Naive B cell (primary cell): Measurements from ENCODE around the gene POLR2J. TPM values are rescaled to one million over a fixed set of nuclear protein-coding genes. Genes with fewer than 3 reads are reported as not detected.
"Not testable (repeated sequence)": the region's sequence is repeated elsewhere in the genome, so short reads cannot be mapped to it uniquely, and the experiment has no call there.

Experiments used
- ATAC-seq, 2 donors: fragments of 150-1000 bp; cut with Tn5 transposase; 2 replicates each; pipeline ENCODE4 v1.10.0; 2021; ENCODE audit warnings: low read depth in 2 of 2, mild to moderate bottlenecking in 2 of 2, moderate library complexity in 2 of 2
- DNase-seq: peaks from one replicate; pipeline ENCODE4 v3.0.0; 2022
- H3K27ac Mint-ChIP-seq, 6 donors: one replicate each; pipeline ENCODE4 v1.8.0; 2020 to 2022; ENCODE audit warnings: mild to moderate bottlenecking in 6 of 6, mixed read lengths in 6 of 6, moderate library complexity in 5 of 6, inconsistent platforms in 2 of 6
- H3K27me3 Mint-ChIP-seq, 3 donors: one replicate each; pipeline ENCODE4 v1.8.0; 2021 to 2022; ENCODE audit warnings: mixed read lengths in 3 of 3, mild to moderate bottlenecking in 1 of 3
- H3K36me3 Mint-ChIP-seq, 2 donors: one replicate each; pipeline ENCODE4 v1.8.0; 2020 to 2022; ENCODE audit warnings: mixed read lengths in 2 of 2, inconsistent platforms in 1 of 2, mild to moderate bottlenecking in 1 of 2
- H3K4me1 Mint-ChIP-seq, 3 donors: one replicate each; pipeline ENCODE4 v1.8.0; 2020 to 2022; ENCODE audit warnings: mixed read lengths in 3 of 3, inconsistent platforms in 1 of 3, mild to moderate bottlenecking in 1 of 3, moderate library complexity in 1 of 3
- H3K4me3 Mint-ChIP-seq, 8 donors: one replicate each; pipeline ENCODE4 v1.8.0; 2020 to 2022; ENCODE audit warnings: mild to moderate bottlenecking in 8 of 8, mixed read lengths in 8 of 8, moderate library complexity in 8 of 8, inconsistent platforms in 2 of 8
- H3K9me3 Mint-ChIP-seq, 7 donors: one replicate each; pipeline ENCODE4 v1.8.0; 2020 to 2022; ENCODE audit warnings: mixed read lengths in 7 of 7, mild to moderate bottlenecking in 5 of 7, inconsistent platforms in 2 of 7, moderate library complexity in 1 of 7
- polyA plus RNA-seq, 6 donors: library from polyadenylated mRNA; unstranded; fragments of 300-500 nt; fragmentation: Illumina TruSeq; gene quantifications; one replicate each; pipeline ENCODE4 v1.2.3, GENCODE V29; 2021; ENCODE audit warnings: low read depth in 6 of 6

Gene POLR2J
- 100 to 1,000 TPM in 3 of 6 donors, 10 to 100 TPM in 3; 65.4 to 149 (median 107) TPM for polyA plus RNA-seq

DNA sequence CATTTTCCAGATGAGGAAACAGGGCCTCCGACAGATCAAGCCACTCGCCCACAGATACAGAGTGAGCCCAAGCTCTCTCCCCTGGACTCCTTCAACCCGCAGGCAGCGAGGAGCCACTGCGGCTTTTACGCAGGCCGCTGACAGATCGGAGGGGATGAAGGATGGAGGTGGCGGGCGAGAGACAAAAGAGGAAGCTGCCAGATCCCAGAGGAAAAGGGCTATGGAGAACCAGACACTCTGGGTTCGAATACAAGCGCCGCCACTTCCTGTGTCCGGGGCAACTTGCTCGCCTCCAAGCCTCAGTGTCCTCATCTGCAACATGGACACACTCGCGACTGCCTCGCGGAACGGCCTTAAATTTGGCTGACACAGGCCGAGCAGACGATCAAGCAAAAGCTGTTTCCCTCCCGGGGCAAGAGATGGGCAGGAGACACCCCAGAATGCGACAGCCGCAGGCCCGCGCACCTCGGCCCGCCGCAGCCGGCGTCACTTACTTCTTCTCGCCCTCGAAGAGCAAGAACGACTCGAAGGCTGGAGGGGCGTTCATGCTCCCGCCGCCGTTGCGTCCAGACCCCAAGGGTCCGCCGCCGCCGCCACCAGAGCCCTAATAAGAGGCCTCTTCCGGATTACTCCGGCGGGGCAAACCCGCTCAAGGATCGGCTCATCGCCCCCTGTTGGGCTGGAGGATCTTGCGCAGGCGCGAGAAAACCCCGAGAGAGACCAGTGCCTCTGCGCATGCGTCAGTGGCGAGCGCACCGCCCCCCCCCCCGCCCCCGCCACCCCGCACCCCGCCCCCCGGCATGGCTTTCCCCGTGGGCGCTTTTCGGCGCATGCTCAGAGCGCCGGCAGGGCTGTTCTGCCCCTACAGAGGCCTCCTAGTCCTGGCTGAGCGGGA lies at the start of gene POLR2J:
POLR2J (minus strand) TSS at position 609 of the 895 bp plus-strand sequence; CDS start at position 547, 62 bp downstream.
- not testable (repeated sequence) for H3K27me3 Mint-ChIP-seq, H3K9me3 Mint-ChIP-seq, H3K4me1 Mint-ChIP-seq, H3K36me3 Mint-ChIP-seq
- H3K4me3 Mint-ChIP-seq, result peak within 1 kb of the TSS; percentile 78 to 96 (median 92)
- peak; percentile 86 to 89 for ATAC-seq
- H3K27ac Mint-ChIP-seq, result peak within 1 kb of the TSS; percentile 39 to 94 (median 80)
- DNase-seq, result peak; percentile 90

DNA sequence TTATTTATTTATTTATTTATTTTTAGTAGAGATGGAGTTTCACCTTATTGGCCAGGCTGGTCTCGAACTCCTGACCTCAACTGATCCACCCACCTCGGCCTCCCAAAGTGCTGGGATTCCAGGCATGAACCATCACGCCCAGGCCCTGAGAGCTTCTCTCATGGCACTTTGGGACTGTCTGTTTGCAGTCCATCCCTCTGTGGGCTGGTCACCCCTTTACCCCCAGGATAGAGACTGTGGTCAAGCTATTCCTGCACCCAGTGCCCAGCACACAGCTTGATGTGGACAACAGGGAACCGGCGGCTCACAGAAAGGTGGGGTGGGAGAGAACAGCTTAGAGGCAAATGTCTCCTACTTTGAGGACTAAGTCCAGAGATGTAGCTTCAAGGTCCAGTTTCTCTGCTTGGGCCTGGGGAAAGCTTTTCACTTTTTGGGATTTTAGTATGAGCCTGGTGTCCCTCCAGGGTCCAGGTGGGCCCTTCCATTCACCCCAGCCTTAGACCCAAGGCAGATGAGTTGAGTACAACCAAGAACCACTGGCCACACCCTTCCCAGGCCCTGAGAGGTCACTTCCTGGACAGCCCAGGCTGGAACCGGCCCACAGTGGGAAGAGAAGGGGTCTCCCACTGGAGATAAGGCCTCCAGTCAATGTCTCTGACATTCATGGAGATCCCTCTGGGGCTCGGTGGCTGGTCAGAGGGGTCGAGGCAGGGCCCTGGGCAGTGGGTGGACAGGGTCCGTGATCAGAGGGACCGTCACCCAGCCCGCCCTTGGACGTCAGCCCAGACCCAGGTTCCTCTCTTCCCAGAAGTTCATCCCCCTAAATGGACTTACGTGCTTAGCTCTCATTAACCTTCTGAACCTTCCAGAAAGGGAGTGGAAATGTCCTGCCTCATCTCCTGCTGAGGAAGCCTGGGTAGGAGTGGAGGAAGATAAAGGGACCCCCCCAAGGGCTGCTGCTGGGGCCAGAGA lies 49.4 kb upstream of the POLR2J start:
- not testable (repeated sequence) for H3K27ac Mint-ChIP-seq, ATAC-seq, H3K4me1 Mint-ChIP-seq, H3K27me3 Mint-ChIP-seq, H3K9me3 Mint-ChIP-seq, H3K36me3 Mint-ChIP-seq, DNase-seq, H3K4me3 Mint-ChIP-seq

DNA sequence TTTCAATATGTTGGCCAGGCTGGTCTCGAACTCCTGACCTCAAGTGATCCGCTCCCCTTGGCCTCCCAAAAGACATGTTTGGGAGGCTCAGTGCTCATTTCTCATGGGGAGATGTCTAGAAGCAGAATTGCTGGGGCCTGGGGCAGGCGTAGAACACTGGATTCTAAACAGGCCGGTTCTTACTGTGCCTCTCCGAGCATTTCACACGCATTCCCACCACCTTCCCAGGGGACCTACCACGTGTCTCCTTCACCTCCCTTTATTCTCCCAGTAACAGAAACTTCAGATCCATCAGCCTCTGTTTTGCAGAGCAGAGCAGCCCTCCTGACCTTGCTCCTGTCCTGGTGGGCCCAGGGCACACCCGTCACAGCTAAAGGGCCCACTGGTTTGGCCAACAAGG lies 48.5 kb upstream of the POLR2J start:
- H3K9me3 Mint-ChIP-seq, H3K27ac Mint-ChIP-seq, DNase-seq, H3K27me3 Mint-ChIP-seq, H3K4me3 Mint-ChIP-seq, H3K4me1 Mint-ChIP-seq, ATAC-seq, H3K36me3 Mint-ChIP-seq: not testable (repeated sequence)

DNA sequence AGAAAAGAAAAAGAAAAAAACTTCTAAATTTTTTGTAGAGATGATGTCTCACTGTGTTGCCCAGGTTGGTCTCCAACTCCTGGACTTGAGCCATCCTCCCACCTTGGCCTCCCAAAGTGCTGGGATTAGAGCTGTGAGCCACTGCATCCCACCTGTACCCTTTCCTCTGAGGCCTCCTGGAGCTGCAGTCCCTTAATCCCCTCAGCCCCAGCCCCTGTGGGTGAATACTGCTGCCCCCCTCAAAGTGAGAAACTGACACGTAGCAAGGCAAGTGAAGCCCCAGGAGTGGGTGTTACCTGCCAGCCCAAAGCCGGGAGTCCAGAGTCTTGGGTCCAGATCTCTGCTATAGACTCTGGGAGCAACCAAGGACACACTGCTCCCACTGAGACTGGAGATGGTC lies 46.1 kb upstream of the POLR2J start:
- H3K9me3 Mint-ChIP-seq, DNase-seq, ATAC-seq, H3K4me1 Mint-ChIP-seq, H3K27ac Mint-ChIP-seq, H3K36me3 Mint-ChIP-seq, H3K4me3 Mint-ChIP-seq, H3K27me3 Mint-ChIP-seq: not testable (repeated sequence)

DNA sequence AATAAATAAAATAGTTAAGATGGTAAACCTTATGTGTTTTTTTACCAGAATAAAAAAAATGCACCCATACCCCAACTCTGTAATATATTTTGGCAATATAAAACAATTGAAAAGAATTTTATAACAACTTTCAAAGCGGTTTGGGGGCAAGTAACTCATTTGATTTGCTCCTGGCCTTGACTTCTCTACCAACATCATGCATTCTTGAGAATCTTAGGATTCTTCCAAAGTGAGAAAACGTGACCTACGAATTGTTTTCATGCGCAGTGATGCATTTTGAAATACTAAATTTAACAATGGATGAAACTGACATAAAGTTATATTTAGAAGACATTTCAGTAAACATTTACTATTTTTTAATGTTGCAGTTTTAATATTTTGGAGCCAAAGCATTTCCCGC lies 42.1 kb upstream of the POLR2J start:
- not testable (repeated sequence) for H3K9me3 Mint-ChIP-seq, DNase-seq, ATAC-seq, H3K4me3 Mint-ChIP-seq, H3K27me3 Mint-ChIP-seq, H3K4me1 Mint-ChIP-seq, H3K27ac Mint-ChIP-seq, H3K36me3 Mint-ChIP-seq

DNA sequence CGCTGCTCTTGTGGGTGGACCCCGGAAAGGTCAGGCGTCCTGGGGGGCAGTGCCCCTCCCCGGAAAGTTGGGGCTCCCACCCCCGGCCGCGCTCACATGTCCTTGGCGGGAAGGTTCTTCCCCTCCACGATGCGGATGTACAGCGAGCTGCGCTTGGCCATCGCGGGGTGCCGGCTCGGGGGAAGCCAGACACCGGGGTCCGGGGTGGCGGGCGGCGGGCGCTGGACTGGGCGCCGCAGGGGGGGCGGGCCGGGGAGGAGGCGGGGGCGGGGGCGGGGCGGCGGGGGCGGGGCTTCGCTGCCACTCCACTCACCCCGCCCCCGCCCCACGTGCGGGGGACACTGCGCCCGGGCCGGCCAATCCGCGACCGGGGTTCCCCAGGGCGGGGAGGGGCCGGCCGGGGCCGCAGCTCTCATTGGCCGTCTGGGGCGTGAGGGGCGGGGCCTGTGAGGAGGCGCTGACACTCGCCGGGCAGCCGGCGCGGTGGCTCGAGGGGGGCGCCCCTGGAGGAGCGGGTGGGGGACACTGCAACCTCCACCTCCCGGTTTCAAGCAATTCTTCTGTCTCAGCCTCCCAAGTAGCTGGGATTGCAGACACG lies 38.9 kb upstream of the POLR2J start, which contains the start of gene RASA4B:
RASA4B (minus strand) TSS at position 228 of the 598 bp plus-strand sequence; CDS start at position 161, 67 bp downstream.
- peak; percentile 88 to 89 for ATAC-seq
- DNase-seq, result peak; percentile 14
- not testable (repeated sequence) for H3K36me3 Mint-ChIP-seq

DNA sequence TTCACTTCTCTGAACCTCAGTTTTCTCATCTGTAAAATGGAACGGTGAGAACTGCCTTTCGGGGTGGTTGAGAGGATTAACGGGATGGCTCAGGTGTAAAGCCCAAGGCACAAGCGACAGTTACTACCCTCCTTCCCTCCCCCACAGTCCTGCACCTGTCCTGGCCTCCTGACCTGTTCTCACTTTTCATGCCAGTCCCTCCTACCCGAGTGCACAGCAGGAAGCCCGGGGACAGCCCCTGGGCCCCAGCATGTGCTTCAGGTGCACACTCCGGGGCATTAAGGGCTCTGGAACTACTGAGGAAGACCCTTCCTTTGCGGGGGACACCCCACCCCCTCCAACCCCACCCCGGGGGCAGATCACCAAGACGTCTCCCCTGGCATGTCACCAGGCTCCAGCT lies 38.2 kb upstream of the POLR2J start:
- peak; percentile 26 to 29 for ATAC-seq
- H3K27me3 Mint-ChIP-seq, DNase-seq, H3K4me1 Mint-ChIP-seq, H3K36me3 Mint-ChIP-seq, H3K4me3 Mint-ChIP-seq, H3K27ac Mint-ChIP-seq, H3K9me3 Mint-ChIP-seq: not testable (repeated sequence)

More for the DNA sequence above, 38.9 kb upstream of the POLR2J start, which contains the start of gene RASA4B:
- H3K4me1 Mint-ChIP-seq, H3K27me3 Mint-ChIP-seq, H3K9me3 Mint-ChIP-seq: not testable (repeated sequence)
- H3K27ac Mint-ChIP-seq, result peak within 1 kb of the TSS in 1 of 6 donors; percentile 69
- peak within 1 kb of the TSS in 6 of 8 donors; percentile 51 to 69 (median 58) for H3K4me3 Mint-ChIP-seq

DNA sequence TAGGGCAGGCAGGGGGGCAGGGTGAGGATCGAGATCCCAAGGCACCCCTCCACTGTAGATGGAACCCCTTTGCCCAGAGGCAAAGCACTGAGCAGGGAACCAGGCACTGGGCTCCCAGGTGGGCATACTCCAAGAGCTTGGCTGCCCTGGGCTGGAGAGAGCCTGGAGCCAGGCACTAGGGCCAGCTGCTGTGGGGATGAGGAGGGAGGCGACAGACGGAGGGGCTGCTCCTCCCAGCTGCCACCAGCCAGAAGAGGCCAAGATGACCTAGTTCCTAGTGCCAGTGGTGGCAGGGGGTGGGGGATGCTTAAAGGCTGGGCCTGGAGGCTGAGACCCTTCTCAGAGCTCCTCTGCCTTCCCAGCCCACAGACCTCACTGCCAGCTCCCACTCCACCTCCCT lies 37.2 kb upstream of the POLR2J start:
- not testable (repeated sequence) for H3K36me3 Mint-ChIP-seq, ATAC-seq, H3K27me3 Mint-ChIP-seq, DNase-seq, H3K4me1 Mint-ChIP-seq, H3K27ac Mint-ChIP-seq, H3K4me3 Mint-ChIP-seq, H3K9me3 Mint-ChIP-seq

DNA sequence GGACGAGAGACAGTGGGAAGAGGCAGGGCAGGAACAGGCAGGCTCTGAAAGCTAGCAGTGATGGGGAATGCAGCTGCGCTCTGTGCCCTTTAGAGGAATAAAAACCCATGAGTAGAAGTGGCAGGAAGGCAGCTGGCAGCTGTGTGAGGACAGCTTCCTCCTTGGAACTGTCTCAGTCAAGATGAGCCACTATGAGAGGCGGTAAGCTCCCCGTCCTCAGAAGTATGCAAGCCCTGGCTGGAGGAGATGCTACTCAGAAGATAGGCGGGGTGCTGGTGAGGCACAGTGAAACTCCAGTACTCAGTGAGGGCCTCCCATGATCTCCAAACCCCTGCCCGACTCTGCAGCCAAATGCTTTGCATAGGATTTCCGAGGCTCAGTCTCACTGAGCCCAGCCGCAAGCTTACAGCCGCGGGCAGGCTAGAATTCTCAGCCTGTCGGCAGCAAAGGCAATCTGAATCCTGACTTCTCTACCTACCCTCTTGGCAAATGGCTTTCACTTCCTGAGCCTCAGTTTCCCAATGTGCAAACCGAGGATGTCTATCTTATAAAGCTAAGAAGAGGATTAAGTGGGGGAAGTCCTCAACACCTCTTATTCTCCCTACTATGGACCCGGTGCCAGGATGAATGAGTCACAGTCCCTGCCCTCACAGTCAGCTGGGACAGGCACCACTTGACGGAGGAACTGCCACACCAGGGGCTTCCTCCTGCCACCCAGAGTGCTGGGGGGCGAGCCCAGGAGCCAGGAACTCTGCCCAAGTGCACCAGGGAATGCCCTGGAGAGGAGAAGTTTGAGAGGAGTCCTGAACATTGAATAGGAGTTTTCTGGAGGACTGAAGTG lies 36.4 kb upstream of the POLR2J start:
- not testable (repeated sequence) for H3K4me3 Mint-ChIP-seq, H3K9me3 Mint-ChIP-seq, H3K27ac Mint-ChIP-seq, H3K4me1 Mint-ChIP-seq, H3K36me3 Mint-ChIP-seq, H3K27me3 Mint-ChIP-seq, DNase-seq
- ATAC-seq, result peak; percentile 4 to 5

DNA sequence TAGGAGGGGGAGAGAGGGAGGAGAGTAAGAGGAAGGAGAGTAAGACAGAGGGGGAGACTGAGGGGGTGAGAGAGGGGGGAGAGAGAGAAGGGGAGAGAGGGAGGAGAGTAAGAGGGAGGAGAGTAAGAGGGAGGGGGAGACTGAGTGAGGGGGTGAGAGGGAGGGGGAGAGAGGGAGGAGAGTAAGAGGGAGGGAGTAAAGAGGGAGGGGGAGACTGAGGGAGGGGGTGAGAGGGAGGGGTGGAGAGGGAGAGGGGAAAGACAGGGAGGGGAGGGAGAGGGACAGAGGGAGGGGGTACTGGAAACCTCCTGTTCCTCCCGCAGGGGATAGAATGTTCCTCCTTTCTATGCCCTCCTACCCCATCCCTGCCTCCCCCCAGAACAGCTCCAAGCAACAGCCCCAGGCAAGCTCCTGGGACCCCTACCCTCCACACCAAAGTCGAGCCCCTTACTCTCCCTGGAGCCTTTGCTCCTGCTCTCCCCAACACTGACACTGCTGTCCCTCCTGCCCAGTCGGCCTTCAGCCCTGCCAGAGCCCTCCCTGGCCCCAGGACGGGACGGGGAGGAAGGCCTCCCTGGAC lies 34.0 kb upstream of the POLR2J start:
- ATAC-seq, H3K27me3 Mint-ChIP-seq, DNase-seq: not testable (repeated sequence)

DNA sequence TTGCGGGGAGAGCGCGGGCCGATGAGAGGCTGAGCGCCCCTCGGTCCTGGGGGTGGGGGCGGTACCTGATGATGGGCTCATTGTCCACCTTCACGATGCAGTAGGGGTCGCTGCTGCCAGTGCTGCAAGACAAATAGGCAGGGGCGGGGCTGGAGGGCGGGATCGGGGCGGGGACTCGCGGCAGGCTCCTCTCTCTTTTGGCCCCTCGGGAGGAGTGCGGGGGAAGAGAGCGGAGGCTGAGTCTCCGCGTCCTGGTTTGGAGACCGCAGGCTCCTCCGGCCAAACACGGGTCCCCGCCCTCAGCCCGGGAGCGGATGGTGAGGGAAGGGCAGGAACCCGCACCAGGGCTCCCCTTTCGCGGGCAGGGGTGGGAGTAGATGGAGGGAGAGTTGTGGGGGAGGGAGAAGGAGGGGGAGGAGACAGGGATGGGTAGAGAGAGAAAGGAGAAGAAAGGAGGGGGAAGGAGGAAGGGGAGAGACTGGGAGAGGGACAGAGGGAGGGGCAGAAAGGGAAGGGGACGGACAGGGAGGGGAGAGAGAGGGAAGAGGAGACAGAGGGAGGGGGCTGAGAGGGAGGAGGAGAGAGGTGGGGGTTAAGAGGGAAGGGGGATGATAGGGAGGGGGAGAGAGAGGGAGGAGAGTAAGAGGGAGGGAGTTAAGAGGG lies 33.3 kb upstream of the POLR2J start:
- DNase-seq, H3K36me3 Mint-ChIP-seq, H3K27ac Mint-ChIP-seq, H3K4me1 Mint-ChIP-seq, H3K9me3 Mint-ChIP-seq, H3K27me3 Mint-ChIP-seq: not testable (repeated sequence)
- H3K4me3 Mint-ChIP-seq, result peak overlapping the region in 3 of 8 donors; percentile 46 to 80 (median 55)
- peak; percentile 60 to 66 for ATAC-seq

More for the DNA sequence above, 34.0 kb upstream of the POLR2J start:
- H3K4me1 Mint-ChIP-seq, H3K27ac Mint-ChIP-seq, H3K36me3 Mint-ChIP-seq, H3K9me3 Mint-ChIP-seq: not testable (repeated sequence)
- peak overlapping the region in 6 of 8 donors; percentile 48 to 80 (median 58) for H3K4me3 Mint-ChIP-seq

DNA sequence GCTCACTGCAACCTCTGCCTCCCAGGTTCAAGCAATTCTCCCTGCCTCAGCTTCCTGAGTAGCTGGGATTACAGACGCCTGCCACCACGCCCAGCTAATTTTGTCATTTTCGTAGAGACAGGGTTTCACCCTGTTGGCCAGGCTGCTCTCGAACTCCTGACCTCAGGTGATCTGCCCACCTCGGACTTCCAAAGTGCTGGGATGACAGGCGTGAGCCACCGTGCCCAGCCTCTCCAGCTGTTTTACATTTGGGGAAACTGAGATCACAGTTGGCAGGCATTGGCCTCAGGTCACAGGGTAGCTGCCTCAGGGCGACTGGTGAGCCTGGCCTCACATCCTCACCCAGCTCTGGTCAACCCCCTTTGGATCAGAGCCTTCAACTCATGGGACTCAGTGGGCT lies 31.9 kb upstream of the POLR2J start:
- not testable (repeated sequence) for DNase-seq, H3K9me3 Mint-ChIP-seq, H3K36me3 Mint-ChIP-seq, H3K4me1 Mint-ChIP-seq, ATAC-seq, H3K4me3 Mint-ChIP-seq, H3K27me3 Mint-ChIP-seq, H3K27ac Mint-ChIP-seq
